ENCODE data around the gene ZNF654. TPM values are rescaled to one million over a fixed set of nuclear protein-coding genes. Genes with fewer than 3 reads are reported as not detected.
A peak's percentile ranks its signal among the peaks of the same experiment; 100 is the strongest.

ZNF654 gene
- total and polyA plus RNA-seq, 2 donors (not counting 3 experiments of a cell fraction or from before 2014, with no cell fraction given) = 2.9 to 14.6 TPM

- H4K20me1 ChIP-seq (replicated peaks; ENCODE audit: control insufficient read depth, extremely low read depth, insufficient read depth, low read length) = no peaks in the 10 kb centered on the region
- TF ChIP-seq POLR2A (IDR thresholded peaks at IDR 0.05; ENCODE audit: low read depth, low read length) (peak; percentile 83), POLR2AphosphoS5 (IDR thresholded peaks at IDR 0.05; ENCODE audit: insufficient read depth, low read depth, low read length) (peak; percentile 69), MYC (IDR thresholded peaks at IDR 0.05; ENCODE audit: low read depth, low read length) (no peak)
- H3K4me1 ChIP-seq (ENCODE audit: control insufficient read depth, extremely low read depth, insufficient read depth, low read length) = peaks cover 13% of the 10 kb centered on the region
- FAIRE-seq (peak; percentile 83), DNase-seq (ENCODE audit: low read depth, low spot score) (peak; percentile 82)
- H3K9me3 ChIP-seq (replicated peaks; ENCODE audit: control insufficient read depth, insufficient read depth, low read length) = no peaks in the 10 kb centered on the region
- H3K4me2 ChIP-seq (ENCODE audit: insufficient read depth, low read length) = peak within 1 kb of the TSS; percentile 98
- H3K36me3 ChIP-seq (ENCODE audit: control insufficient read depth in 2 of 2, extremely low read depth in 1 of 2, insufficient read depth in 2 of 2, low read length in 2 of 2) = peaks cover 2% of the 10 kb centered on the region in 2 experiments
- H2AFZ ChIP-seq (ENCODE audit: low read depth, low read length) = peak within 1 kb of the TSS; percentile 98
- ChIA-PET POLR2A (interaction anchor here (1.8 kb wide), 1 partner anchor 91 kb away, joined by 7 read pairs; the partner anchor contains the start of genes CGGBP1 and ZNF654), CTCF (interaction anchor here (1.2 to 2.8 kb wide), 6 partner anchors 11 to 145 kb away, joined by 3 to 12 read pairs (median 6); no protein-coding TSS in a partner anchor)
- peak within 1 kb of the TSS; percentile 61 for H3K9ac ChIP-seq (replicated peaks; ENCODE audit: extremely low read depth, insufficient read depth, low read length)
- H3K9me1 ChIP-seq (replicated peaks; ENCODE audit: control insufficient read depth, extremely low read depth, insufficient read depth, low read length) = no peaks in the 10 kb centered on the region
- no peaks in the 10 kb centered on the region for H3K27me3 ChIP-seq (ENCODE audit: control insufficient read depth in 2 of 2, insufficient read depth in 2 of 2, low read length in 2 of 2)
- dilution Hi-C loops (cut with MboI; ENCODE audit: extremely low pct_ligation_motif_present, low sequenced_read_pairs) (no loop called here), intact Hi-C loops (cut with micrococcal nuclease) (loop anchor here (1.0 kb wide), 1 partner anchor 90 kb away; the partner anchor contains the start of genes CGGBP1 and ZNF654)
- peaks cover 29% of the 10 kb centered on the region for H3K79me2 ChIP-seq (ENCODE audit: control insufficient read depth, insufficient read depth, low read length)
- peak within 1 kb of the TSS; percentile 32 for H3K27ac ChIP-seq (ENCODE audit: insufficient read depth, low read depth, low read length)
- TSS peak; percentile 55 for BruUV-seq (replicated peaks)
- peak within 1 kb of the TSS; percentile 92 to 100 (median 96) for H3K4me3 ChIP-seq (replicated peaks in 1 of 3; ENCODE audit: insufficient read depth in 1 of 3, low read depth in 1 of 3, low read length in 3 of 3)
These were observed 90.7 kb downstream of the ZNF654 start, which contains the start of gene C3orf38 for GRCh38 chr3:88149509-88150362. C3orf38 (plus strand) TSS chr3:88149959; CDS start chr3:88150053, 94 bp downstream.

GRCh38 chr3:88150371-88150770 is 91.3 kb downstream of the ZNF654 start:
- TF ChIP-seq POLR2AphosphoS5 (IDR thresholded peaks at IDR 0.05; ENCODE audit: insufficient read depth, low read depth, low read length) = no peak
- TF ChIP-seq POLR2A (IDR thresholded peaks at IDR 0.05; ENCODE audit: low read depth, low read length) = no peak
- TF ChIP-seq CTCF (IDR thresholded peaks at IDR 0.05; ENCODE audit: extremely low read depth in 1 of 2, insufficient read depth in 1 of 2, low read depth in 1 of 2, low read length in 2 of 2) = no peak
- TF ChIP-seq EZH2 (IDR thresholded peaks at IDR 0.05; ENCODE audit: borderline replicate concordance, low read depth, low read length, severe bottlenecking) = no peak
- TF ChIP-seq MAX (IDR thresholded peaks at IDR 0.05; ENCODE audit: insufficient read depth, insufficient read length) = no peak
- no peak for TF ChIP-seq GATA2 (IDR thresholded peaks at IDR 0.05; ENCODE audit: insufficient read depth, insufficient read length, low read depth, low read length)
- no peak for TF ChIP-seq JUN (IDR thresholded peaks at IDR 0.05; ENCODE audit: borderline replicate concordance, insufficient read depth, insufficient read length, low read depth)
- TF ChIP-seq MYC (IDR thresholded peaks at IDR 0.05; ENCODE audit: low read depth, low read length) = no peak
- no peak for TF ChIP-seq FOS (IDR thresholded peaks at IDR 0.05; ENCODE audit: borderline replicate concordance, insufficient read depth, low read length)
- Histone ChIP-seq H3K4me2 (ENCODE audit: insufficient read depth, low read length) (peak overlapping the region; percentile 98), H3K4me3 (replicated peaks in 1 of 3; ENCODE audit: insufficient read depth in 1 of 3, low read depth in 1 of 3, low read length in 3 of 3) (peak overlapping the region; percentile 92 to 100 (median 96)), H3K9me1 (replicated peaks; ENCODE audit: control insufficient read depth, extremely low read depth, insufficient read depth, low read length) (no peaks in the 10 kb centered on the region), H3K9me3 (replicated peaks; ENCODE audit: control insufficient read depth, insufficient read depth, low read length) (no peaks in the 10 kb centered on the region), H3K79me2 (ENCODE audit: control insufficient read depth, insufficient read depth, low read length) (peaks cover 29% of the 10 kb centered on the region), H3K36me3 (ENCODE audit: control insufficient read depth in 2 of 2, extremely low read depth in 1 of 2, insufficient read depth in 2 of 2, low read length in 2 of 2) (peaks cover 2 to 3% of the 10 kb centered on the region in 2 experiments), H3K9ac (replicated peaks; ENCODE audit: extremely low read depth, insufficient read depth, low read length) (peak overlapping the region; percentile 61), H3K4me1 (ENCODE audit: control insufficient read depth, extremely low read depth, insufficient read depth, low read length) (peaks cover 13% of the 10 kb centered on the region), H3K27ac (ENCODE audit: insufficient read depth, low read depth, low read length) (peak overlapping the region; percentile 32), H2AFZ (ENCODE audit: low read depth, low read length) (peak overlapping the region; percentile 56), H3K27me3 (ENCODE audit: control insufficient read depth in 2 of 2, insufficient read depth in 2 of 2, low read length in 2 of 2) (no peaks in the 10 kb centered on the region), H4K20me1 (replicated peaks; ENCODE audit: control insufficient read depth, extremely low read depth, insufficient read depth, low read length) (no peaks in the 10 kb centered on the region)
- intact Hi-C loops (cut with micrococcal nuclease) (no loop called here), dilution Hi-C loops (cut with MboI; ENCODE audit: extremely low pct_ligation_motif_present, low sequenced_read_pairs) (no loop called here)
- DNase-seq (ENCODE audit: low read depth, low spot score) (peak; percentile 58), FAIRE-seq (no peak)
- POLR2A ChIA-PET = interaction anchor here (0.6 to 1.8 kb wide), 2 partner anchors 20 to 92 kb away, joined by 3 to 7 read pairs; partner anchors contain the start of genes CGGBP1 and ZNF654
- no TSS peak for BruUV-seq (replicated peaks)
- CTCF ChIA-PET = interaction anchor here (1.2 to 2.8 kb wide), 5 partner anchors 18 to 146 kb away, joined by 3 to 12 read pairs (median 6); no protein-coding TSS in a partner anchor

All from endothelial cell of umbilical vein (primary cell).